Stimulated activated naive CD8-positive, alpha-beta T cell treated with anti-CD3 and anti-CD28 coated beads, Interleukin-15, Interleukin-2, amounts not matched to agents 100 ng/mL and 50 ng/mL, for 24 hours (primary cell): ENCODE data around the gene ERGIC3.

ENCODE experiments used
- H3K27ac Mint-ChIP-seq: one replicate; pipeline ENCODE4 v1.8.0; 2021; ENCODE audit warnings: mild to moderate bottlenecking, mixed read lengths
- H3K27me3 Mint-ChIP-seq: one replicate; pipeline ENCODE4 v1.8.0; 2021; ENCODE audit warnings: mixed read lengths
- H3K36me3 Mint-ChIP-seq: one replicate; pipeline ENCODE4 v1.8.0; 2021; ENCODE audit warnings: low read depth, mixed read lengths
- H3K4me1 Mint-ChIP-seq: one replicate; pipeline ENCODE4 v1.8.0; 2021; ENCODE audit warnings: low read depth, mixed read lengths
- H3K4me3 Mint-ChIP-seq: one replicate; pipeline ENCODE4 v1.8.0; 2021; ENCODE audit warnings: mild to moderate bottlenecking, mixed read lengths
- H3K9me3 Mint-ChIP-seq: one replicate; pipeline ENCODE4 v1.8.0; 2021; ENCODE audit warnings: mixed read lengths

Gene ERGIC3

GRCh38 chr20:35541783-35542662 lies at the start of gene ERGIC3:
Gene ERGIC3, plus strand, starts transcription at chr20:35542078. Its CDS starts 20 bp downstream, at chr20:35542098.
- peak within 1 kb of the TSS; percentile 82 for H3K27ac Mint-ChIP-seq

GRCh38 chr20:35492352-35492751 lies 49.5 kb upstream of the ERGIC3 start:
- Mint-ChIP-seq H3K4me1 (peaks cover 39% of the 10 kb centered on the region), H3K4me3 (peak overlapping the region; percentile 100), H3K27ac (peak overlapping the region; percentile 65), H3K9me3 (no peaks in the 10 kb centered on the region), H3K36me3 (peaks cover 63% of the 10 kb centered on the region), H3K27me3 (no peaks in the 10 kb centered on the region)

More at GRCh38 chr20:35541783-35542662, at the start of gene ERGIC3:
- Mint-ChIP-seq H3K4me1 (peaks cover 22% of the 10 kb centered on the region), H3K27me3 (no peaks in the 10 kb centered on the region), H3K9me3 (no peaks in the 10 kb centered on the region), H3K4me3 (peak within 1 kb of the TSS; percentile 86), H3K36me3 (peaks cover 10% of the 10 kb centered on the region)

DNA sequence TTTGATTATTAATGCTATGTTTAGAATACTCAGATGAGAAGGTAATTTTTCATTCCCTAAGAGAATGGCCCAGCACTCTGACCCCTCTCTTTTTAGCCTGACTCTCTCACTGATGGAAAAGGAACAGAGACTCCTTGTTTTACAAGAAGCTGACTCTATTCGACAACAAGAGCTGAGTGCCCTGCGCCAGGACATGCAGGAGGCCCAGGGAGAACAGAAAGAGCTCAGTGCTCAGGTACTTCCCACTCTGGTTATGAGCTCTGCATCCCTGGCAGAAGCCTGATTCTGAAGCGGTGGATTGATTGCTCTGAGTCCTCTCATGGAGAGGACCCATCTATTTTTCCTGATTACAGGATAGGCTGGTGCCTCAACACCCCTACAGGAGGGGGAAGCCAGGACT lies 45.4 kb upstream of the ERGIC3 start:
- peaks cover 10% of the 10 kb centered on the region for H3K4me1 Mint-ChIP-seq
- H3K9me3 Mint-ChIP-seq, result no peaks in the 10 kb centered on the region
- H3K36me3 Mint-ChIP-seq, result peaks cover 65% of the 10 kb centered on the region
- H3K27ac Mint-ChIP-seq, result no peak overlapping the region
- H3K4me3 Mint-ChIP-seq, result no peak overlapping the region
- H3K27me3 Mint-ChIP-seq, result no peaks in the 10 kb centered on the region

GRCh38 chr20:35497320-35497719 lies 44.6 kb upstream of the ERGIC3 start:
- no peaks in the 10 kb centered on the region for H3K9me3 Mint-ChIP-seq
- peaks cover 63% of the 10 kb centered on the region for H3K36me3 Mint-ChIP-seq
- no peak overlapping the region for H3K27ac Mint-ChIP-seq
- H3K4me3 Mint-ChIP-seq, result no peak overlapping the region
- H3K4me1 Mint-ChIP-seq, result peaks cover 6% of the 10 kb centered on the region
- H3K27me3 Mint-ChIP-seq, result no peaks in the 10 kb centered on the region

- H3K27ac Mint-ChIP-seq, result no peak overlapping the region
- H3K4me3 Mint-ChIP-seq, result no peak overlapping the region
- H3K36me3 Mint-ChIP-seq, result peaks cover 65% of the 10 kb centered on the region
- H3K9me3 Mint-ChIP-seq, result no peaks in the 10 kb centered on the region
- H3K27me3 Mint-ChIP-seq, result no peaks in the 10 kb centered on the region
- H3K4me1 Mint-ChIP-seq, result peaks cover 8% of the 10 kb centered on the region
Observed at GRCh38 chr20:35497780-35498189, 44.1 kb upstream of the ERGIC3 start.

DNA sequence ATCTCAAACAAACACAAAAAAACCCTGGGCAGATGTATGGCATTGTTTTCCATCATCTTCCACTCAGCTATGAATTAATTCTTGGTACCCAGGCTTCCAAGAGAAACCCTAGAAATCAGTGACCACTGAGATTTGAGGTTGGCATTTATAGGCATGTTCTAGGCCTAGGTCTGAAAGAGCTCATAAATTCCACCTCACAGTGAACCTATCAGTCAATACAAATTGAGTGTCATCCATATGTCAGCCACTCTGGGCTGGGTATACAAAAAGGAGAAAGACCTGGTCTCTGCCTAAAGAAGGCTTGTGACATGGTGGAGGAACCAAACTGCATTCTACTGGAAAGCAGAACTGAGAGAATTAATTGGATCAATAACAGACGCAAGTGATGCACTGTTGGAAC lies 42.6 kb upstream of the ERGIC3 start:
- Mint-ChIP-seq H3K36me3 (peaks cover 66% of the 10 kb centered on the region), H3K4me3 (no peak overlapping the region), H3K9me3 (no peaks in the 10 kb centered on the region), H3K4me1 (peaks cover 9% of the 10 kb centered on the region), H3K27me3 (no peaks in the 10 kb centered on the region), H3K27ac (peak overlapping the region; percentile 46)

DNA sequence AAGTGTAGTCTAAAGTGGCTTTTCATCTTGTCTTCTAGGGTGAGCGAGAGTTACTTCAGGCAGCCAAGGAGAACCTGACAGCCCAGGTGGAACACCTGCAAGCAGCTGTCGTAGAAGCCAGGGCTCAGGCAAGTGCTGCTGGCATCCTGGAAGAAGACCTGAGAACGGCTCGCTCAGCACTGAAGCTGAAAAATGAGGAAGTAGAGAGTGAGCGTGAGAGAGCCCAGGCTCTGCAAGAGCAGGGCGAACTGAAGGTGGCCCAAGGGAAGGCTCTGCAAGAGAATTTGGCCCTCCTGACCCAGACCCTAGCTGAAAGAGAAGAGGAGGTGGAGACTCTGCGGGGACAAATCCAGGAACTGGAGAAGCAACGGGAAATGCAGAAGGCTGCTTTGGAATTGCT lies 39.5 kb upstream of the ERGIC3 start:
- no peak overlapping the region for H3K4me3 Mint-ChIP-seq
- H3K9me3 Mint-ChIP-seq, result no peaks in the 10 kb centered on the region
- H3K27me3 Mint-ChIP-seq, result no peaks in the 10 kb centered on the region
- no peak overlapping the region for H3K27ac Mint-ChIP-seq
- peaks cover 65% of the 10 kb centered on the region for H3K36me3 Mint-ChIP-seq
- H3K4me1 Mint-ChIP-seq, result peaks cover 38% of the 10 kb centered on the region

- Mint-ChIP-seq H3K4me1 (peaks cover 39% of the 10 kb centered on the region), H3K27me3 (no peaks in the 10 kb centered on the region), H3K36me3 (peaks cover 64% of the 10 kb centered on the region), H3K4me3 (no peak overlapping the region), H3K9me3 (no peaks in the 10 kb centered on the region), H3K27ac (no peak overlapping the region)
Observed at GRCh38 chr20:35503281-35503680, 38.6 kb upstream of the ERGIC3 start.

DNA sequence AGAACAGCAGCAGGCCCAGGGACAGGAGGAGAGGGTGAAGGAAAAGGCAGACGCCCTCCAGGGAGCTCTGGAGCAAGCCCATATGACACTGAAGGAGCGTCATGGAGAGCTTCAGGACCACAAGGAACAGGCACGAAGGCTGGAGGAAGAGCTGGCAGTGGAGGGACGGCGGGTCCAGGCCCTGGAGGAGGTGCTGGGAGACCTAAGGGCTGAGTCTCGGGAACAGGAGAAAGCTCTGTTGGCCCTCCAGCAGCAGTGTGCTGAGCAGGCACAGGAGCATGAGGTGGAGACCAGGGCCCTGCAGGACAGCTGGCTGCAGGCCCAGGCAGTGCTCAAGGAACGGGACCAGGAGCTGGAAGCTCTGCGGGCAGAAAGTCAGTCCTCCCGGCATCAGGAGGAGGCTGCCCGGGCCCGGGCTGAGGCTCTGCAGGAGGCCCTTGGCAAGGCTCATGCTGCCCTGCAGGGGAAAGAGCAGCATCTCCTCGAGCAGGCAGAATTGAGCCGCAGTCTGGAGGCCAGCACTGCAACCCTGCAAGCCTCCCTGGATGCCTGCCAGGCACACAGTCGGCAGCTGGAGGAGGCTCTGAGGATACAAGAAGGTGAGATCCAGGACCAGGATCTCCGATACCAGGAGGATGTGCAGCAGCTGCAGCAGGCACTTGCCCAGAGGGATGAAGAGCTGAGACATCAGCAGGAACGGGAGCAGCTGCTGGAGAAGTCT lies 37.9 kb upstream of the ERGIC3 start:
- Mint-ChIP-seq H3K9me3 (no peaks in the 10 kb centered on the region), H3K27me3 (no peaks in the 10 kb centered on the region), H3K27ac (no peak overlapping the region), H3K4me1 (peaks cover 39% of the 10 kb centered on the region), H3K36me3 (peaks cover 59% of the 10 kb centered on the region), H3K4me3 (no peak overlapping the region)

DNA sequence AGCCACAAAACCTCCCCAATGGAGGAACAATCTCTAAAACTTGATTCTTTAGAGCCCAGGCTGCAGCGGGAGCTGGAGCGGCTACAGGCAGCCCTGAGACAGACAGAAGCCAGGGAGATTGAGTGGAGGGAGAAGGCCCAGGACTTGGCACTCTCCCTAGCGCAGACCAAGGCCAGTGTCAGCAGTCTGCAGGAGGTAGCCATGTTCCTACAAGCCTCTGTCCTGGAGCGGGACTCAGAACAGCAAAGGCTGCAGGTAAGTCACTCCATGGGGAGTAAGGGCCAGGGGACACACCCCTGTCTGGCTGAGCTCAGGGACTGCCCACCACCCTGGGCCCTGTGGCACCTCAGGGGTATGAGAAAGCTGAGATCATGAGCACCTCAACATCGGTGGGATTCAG lies 37.1 kb upstream of the ERGIC3 start:
- no peaks in the 10 kb centered on the region for H3K27me3 Mint-ChIP-seq
- H3K9me3 Mint-ChIP-seq, result no peaks in the 10 kb centered on the region
- H3K36me3 Mint-ChIP-seq, result peaks cover 53% of the 10 kb centered on the region
- peaks cover 39% of the 10 kb centered on the region for H3K4me1 Mint-ChIP-seq
- H3K27ac Mint-ChIP-seq, result peak overlapping the region; percentile 8
- H3K4me3 Mint-ChIP-seq, result no peak overlapping the region

GRCh38 chr20:35506179-35506578 lies 35.7 kb upstream of the ERGIC3 start:
- Mint-ChIP-seq H3K27me3 (no peaks in the 10 kb centered on the region), H3K36me3 (peaks cover 39% of the 10 kb centered on the region), H3K4me3 (no peak overlapping the region), H3K9me3 (no peaks in the 10 kb centered on the region), H3K27ac (peak overlapping the region; percentile 69), H3K4me1 (peaks cover 39% of the 10 kb centered on the region)

DNA sequence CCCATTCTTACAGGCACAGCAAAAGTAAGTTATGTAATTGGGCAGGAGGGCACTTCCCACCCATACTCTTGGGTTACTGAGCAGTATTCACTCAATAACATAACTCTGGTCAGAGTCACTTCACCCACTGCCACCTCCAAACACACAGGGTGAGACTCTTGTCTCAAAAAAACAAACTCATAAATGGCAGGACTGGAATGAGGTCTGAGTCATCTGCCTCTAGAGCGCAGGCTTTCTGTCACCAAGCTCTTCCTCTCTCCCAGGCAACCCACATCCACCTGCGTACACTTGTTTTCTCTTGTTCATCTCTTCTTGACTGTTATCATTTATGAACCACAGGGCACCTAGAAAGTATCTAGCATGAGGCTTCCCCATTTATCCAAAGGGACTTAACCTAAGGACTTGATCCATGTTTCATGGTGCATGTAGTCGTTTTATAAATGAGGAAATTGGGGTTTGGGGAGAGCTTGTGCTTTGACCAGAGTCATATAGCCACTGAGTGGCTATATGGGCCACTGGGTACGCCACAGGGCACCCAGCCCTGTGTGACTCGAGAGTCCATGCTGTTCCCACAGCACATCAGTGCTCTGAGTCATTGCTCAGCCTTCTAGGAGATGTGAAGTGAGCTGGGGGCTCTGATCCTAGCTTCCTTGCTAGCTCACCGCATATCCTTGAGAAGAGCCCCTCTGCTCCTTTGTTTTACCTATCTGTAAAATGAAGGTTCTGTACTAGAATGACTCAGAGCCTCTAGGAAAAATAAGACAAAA lies 34.8 kb upstream of the ERGIC3 start:
- Mint-ChIP-seq H3K27ac (peak overlapping the region; percentile 32), H3K36me3 (peaks cover 42% of the 10 kb centered on the region), H3K4me3 (no peak overlapping the region), H3K9me3 (no peaks in the 10 kb centered on the region), H3K27me3 (no peaks in the 10 kb centered on the region), H3K4me1 (peaks cover 38% of the 10 kb centered on the region)

DNA sequence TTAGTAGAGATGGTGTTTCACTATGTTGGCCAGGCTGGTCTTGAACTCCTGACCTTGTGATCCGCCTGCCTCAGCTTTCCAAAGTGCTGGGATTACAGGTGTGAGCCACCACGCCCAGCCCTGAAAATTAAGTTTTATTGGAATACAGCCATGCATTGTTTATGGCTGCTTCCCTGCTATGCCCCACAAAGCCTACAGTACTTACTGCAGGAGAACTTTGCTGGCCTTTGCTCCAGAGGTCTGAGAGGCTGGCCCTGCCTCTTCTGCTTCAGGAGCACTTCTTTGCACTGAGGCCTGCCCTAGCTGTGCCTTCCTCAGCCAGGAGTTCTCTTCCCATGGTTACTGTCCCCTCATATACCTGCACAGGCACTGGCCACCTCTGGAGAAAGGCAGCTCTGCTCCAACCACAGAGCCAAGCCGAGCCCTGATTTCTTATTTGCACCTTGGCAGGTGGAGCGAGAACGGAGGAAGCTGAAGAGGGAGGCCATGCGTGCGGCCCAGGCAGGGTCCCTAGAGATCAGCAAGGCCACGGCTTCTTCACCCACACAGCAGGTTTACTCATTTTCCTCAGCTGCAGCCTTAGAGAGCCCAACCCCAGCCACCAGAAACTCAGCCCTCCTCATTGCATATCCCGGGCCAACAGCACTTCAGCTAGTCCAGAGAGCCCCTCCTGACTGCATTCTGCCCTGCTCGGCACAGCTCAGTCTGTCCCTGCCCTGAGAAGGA lies 33.2 kb upstream of the ERGIC3 start:
- Mint-ChIP-seq H3K9me3 (no peaks in the 10 kb centered on the region), H3K4me1 (peaks cover 31% of the 10 kb centered on the region), H3K36me3 (peaks cover 27% of the 10 kb centered on the region), H3K27ac (no peak overlapping the region), H3K27me3 (no peaks in the 10 kb centered on the region), H3K4me3 (no peak overlapping the region)

DNA sequence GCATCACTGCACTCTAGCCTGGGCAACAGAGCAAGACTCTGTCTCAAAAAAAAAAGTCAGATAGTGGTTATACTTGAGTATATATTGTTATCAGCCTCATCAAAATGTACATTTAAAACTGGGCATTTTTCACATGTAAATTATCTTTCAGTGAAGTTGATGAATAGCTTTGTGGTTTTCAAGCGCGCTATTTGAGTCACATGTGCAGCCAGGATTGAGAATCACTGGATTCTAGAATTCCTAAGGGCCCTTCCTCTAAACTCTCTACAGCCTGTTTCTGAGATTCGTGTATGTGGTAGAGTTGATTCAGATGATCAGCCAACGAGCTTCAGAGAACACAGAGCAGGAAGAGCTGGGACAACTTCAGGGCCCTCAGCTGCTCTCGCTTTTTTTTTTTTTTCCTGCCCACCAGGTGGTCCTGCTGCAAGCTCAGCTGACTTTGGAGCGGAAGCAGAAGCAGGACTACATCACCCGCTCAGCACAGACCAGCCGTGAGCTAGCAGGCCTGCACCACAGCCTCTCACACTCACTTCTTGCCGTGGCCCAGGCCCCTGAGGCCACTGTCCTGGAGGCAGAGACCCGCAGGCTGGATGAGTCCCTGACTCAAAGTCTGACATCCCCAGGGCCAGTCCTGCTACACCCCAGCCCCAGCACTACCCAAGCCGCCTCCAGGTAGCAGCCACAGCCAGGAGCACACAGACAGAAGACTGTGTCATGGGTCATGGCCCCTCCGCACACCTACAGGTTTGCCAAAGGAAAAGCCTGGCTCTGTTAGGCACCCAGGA lies 30.7 kb upstream of the ERGIC3 start:
- Mint-ChIP-seq H3K4me3 (no peak overlapping the region), H3K36me3 (peaks cover 16% of the 10 kb centered on the region), H3K4me1 (peaks cover 14% of the 10 kb centered on the region), H3K9me3 (no peaks in the 10 kb centered on the region), H3K27me3 (no peaks in the 10 kb centered on the region), H3K27ac (no peak overlapping the region)
